RWPE2 (cell line): ENCODE measurements around the gene PGM5.

Source experiments
- ATAC-seq: fragments of 200-7000 bp; cut with Tn5 transposase; 3 replicates; pipeline ENCODE4 v1.9.1; 2021; ENCODE audit warnings: low read depth
- DNase-seq: peaks from one replicate; pipeline ENCODE4 v3.0.0-alpha.2; 2020; ENCODE audit warnings: low spot score
- H3K27ac ChIP-seq: fragments of 450-650 bp; 2 replicates; pipeline ENCODE4 v1.5.1; 2017; ENCODE audit warnings: mild to moderate bottlenecking; ENCODE audit not compliant: poor library complexity, severe bottlenecking
- H3K27me3 ChIP-seq: fragments of 250-450 bp; sonication (Bioruptor Pico); 2 replicates; pipeline ENCODE4 v1.5.1; 2021; ENCODE audit warnings: mild to moderate bottlenecking, moderate library complexity; ENCODE audit not compliant: insufficient read depth, poor library complexity, severe bottlenecking
- H3K36me3 ChIP-seq: fragments of 250-450 bp; sonication (Bioruptor Pico); 2 replicates; pipeline ENCODE4 v1.5.1; 2020; ENCODE audit warnings: low read depth, mild to moderate bottlenecking, moderate library complexity
- H3K4me1 ChIP-seq: fragments of 250-450 bp; sonication (Bioruptor Pico); 2 replicates; pipeline ENCODE4 v1.5.1; 2021; ENCODE audit warnings: mild to moderate bottlenecking, moderate library complexity; ENCODE audit not compliant: insufficient read depth, poor library complexity, severe bottlenecking
- H3K4me3 ChIP-seq: fragments of 250-450 bp; sonication (Bioruptor Pico); 2 replicates; pipeline ENCODE4 v1.5.1; 2021; ENCODE audit warnings: mild to moderate bottlenecking, moderate library complexity; ENCODE audit not compliant: severe bottlenecking
- H3K9me3 ChIP-seq: fragments of 250-450 bp; sonication (Bioruptor Pico); 2 replicates; pipeline ENCODE4 v1.5.1; 2021; ENCODE audit warnings: mild to moderate bottlenecking, moderate library complexity; ENCODE audit not compliant: severe bottlenecking
- TF ChIP-seq, protein P1 (sequence below): fragments of 450-650 bp; IDR thresholded peaks from one replicate; pipeline ENCODE4 v1.5.1; 2017; ENCODE audit warnings: mild to moderate bottlenecking, moderate library complexity; ENCODE audit not compliant: poor library complexity, severe bottlenecking

The PGM5 gene

GRCh38 chr9:68509689-68510088 lies 153.3 kb downstream of the PGM5 start:
- ATAC-seq, result no peak
- no peak overlapping the region for H3K4me3 ChIP-seq
- TF ChIP-seq, protein P1, sequence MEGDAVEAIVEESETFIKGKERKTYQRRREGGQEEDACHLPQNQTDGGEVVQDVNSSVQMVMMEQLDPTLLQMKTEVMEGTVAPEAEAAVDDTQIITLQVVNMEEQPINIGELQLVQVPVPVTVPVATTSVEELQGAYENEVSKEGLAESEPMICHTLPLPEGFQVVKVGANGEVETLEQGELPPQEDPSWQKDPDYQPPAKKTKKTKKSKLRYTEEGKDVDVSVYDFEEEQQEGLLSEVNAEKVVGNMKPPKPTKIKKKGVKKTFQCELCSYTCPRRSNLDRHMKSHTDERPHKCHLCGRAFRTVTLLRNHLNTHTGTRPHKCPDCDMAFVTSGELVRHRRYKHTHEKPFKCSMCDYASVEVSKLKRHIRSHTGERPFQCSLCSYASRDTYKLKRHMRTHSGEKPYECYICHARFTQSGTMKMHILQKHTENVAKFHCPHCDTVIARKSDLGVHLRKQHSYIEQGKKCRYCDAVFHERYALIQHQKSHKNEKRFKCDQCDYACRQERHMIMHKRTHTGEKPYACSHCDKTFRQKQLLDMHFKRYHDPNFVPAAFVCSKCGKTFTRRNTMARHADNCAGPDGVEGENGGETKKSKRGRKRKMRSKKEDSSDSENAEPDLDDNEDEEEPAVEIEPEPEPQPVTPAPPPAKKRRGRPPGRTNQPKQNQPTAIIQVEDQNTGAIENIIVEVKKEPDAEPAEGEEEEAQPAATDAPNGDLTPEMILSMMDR, result no peak
- H3K27me3 ChIP-seq, result no peaks in the 10 kb centered on the region
- H3K9me3 ChIP-seq, result no peaks in the 10 kb centered on the region
- DNase-seq, result no peak
- no peaks in the 10 kb centered on the region for H3K36me3 ChIP-seq
- H3K4me1 ChIP-seq, result no peaks in the 10 kb centered on the region
- H3K27ac ChIP-seq, result no peak overlapping the region

DNA sequence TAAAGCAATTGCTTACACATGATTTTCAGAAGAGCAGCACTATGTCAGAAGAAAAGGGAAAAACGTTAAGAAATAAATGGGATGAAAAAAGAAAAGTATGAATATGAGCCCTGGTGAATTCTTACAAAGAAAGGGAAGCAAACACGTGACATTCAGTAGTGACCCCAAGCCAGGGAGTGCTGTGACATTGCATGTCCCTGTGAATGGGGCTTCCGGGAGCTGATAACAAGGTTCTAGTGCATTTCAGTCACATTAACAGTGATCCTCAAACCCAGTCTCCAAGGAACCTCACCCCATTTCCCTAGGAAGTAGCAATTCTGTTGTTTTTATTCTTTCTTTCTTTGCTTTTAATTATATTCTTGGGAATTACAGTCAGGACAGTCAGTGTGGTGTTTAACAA lies 157.0 kb downstream of the PGM5 start:
- Histone ChIP-seq H3K27me3 (no peaks in the 10 kb centered on the region), H3K9me3 (no peaks in the 10 kb centered on the region), H3K4me3 (no peak overlapping the region), H3K27ac (no peak overlapping the region), H3K36me3 (no peaks in the 10 kb centered on the region), H3K4me1 (no peaks in the 10 kb centered on the region)
- TF ChIP-seq, protein P1, result no peak
- ATAC-seq (no peak), DNase-seq (no peak)

DNA sequence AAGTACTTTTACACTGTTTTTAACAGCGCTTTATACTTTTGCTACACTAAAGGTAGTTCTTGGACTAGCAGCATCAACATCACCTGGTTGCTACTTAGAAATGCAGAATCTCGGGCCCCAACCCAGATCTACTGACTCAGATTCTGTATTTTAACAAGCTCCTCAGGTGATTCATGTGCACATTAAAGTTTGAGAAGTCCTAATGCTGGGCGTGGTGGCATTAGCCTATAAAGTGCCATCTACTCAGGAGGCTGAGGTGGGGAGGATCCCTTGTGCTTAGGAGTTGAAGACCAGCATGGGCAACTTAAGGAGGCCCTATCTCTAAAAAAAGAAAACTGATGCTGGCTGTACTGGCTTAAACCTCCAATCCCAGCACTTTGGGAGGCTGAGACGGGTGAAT lies 157.6 kb downstream of the PGM5 start:
- Histone ChIP-seq H3K9me3 (no peaks in the 10 kb centered on the region), H3K36me3 (no peaks in the 10 kb centered on the region), H3K4me1 (no peaks in the 10 kb centered on the region), H3K4me3 (no peak overlapping the region), H3K27ac (no peak overlapping the region), H3K27me3 (no peaks in the 10 kb centered on the region)
- no peak for ATAC-seq
- no peak for DNase-seq
- TF ChIP-seq, protein P1, result no peak

DNA sequence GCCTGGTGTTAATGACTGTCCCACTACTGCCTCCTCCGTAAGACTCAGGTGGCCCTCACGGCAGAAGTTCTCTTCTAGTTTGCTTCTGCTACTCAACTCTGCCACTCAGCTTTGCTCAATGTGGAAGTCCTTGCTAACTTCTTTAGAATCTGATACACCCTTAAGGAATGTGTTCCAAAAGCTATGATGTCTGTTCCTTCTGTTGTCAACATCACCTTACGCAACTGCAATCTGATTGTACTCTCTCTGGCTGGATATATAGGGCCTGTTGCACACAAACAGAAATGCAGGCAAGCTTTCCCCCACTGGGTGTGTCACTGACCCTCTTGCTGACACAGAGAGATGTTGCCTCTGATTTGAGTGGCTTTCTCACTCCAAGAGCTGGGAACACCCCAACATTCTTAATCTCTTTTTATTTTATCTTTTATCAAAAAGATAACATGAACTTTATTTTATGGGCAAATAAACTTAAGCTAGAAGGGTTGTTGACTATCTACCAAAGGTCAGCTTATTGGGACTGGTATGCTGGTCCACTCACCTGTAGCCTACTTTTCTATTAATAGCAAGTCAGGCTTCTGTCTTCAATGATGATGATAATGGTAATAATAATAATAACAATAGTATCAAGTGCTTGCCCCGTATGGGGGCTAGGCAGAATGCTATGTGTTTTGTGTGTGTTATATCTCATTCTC lies 159.1 kb downstream of the PGM5 start:
- Histone ChIP-seq H3K9me3 (no peaks in the 10 kb centered on the region), H3K27me3 (no peaks in the 10 kb centered on the region), H3K27ac (no peak overlapping the region), H3K4me3 (no peak overlapping the region), H3K36me3 (no peaks in the 10 kb centered on the region), H3K4me1 (no peaks in the 10 kb centered on the region)
- TF ChIP-seq, protein P1, result no peak
- ATAC-seq (peak; percentile 80), DNase-seq (no peak)

DNA sequence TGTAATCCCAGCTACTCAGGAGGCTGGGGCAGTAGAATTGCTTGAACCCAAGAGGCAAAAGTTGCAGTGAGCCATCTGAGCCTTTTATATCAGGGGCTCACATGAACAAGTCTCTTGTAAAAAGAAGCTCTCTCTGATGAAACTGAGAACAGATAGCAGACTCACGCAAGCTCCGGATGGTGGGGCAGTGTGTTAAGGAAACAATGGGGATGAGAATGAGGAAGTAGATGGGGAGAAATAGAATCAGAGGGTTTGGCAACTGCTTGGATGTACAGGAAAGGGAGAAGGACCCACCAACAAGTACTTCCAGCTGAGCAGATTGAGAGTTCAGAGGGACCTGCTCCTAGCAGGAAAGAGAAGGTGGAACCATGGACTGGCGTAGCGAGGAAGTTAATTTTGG lies 165.7 kb downstream of the PGM5 start:
- Histone ChIP-seq H3K4me3 (no peak overlapping the region), H3K36me3 (no peaks in the 10 kb centered on the region), H3K4me1 (no peaks in the 10 kb centered on the region), H3K27me3 (no peaks in the 10 kb centered on the region), H3K9me3 (no peaks in the 10 kb centered on the region), H3K27ac (no peak overlapping the region)
- TF ChIP-seq, protein P1, result no peak
- ATAC-seq (no peak), DNase-seq (no peak)
